GM18499 (cell line): ENCODE results near the gene DGCR6L.
"Not testable (repeated sequence)": the region's sequence is repeated elsewhere in the genome, so short reads cannot be mapped to it uniquely, and the experiment has no call there.

Source experiments
- ATAC-seq: cut with Tn5 transposase; IDR thresholded peaks from one replicate; pipeline ENCODE4 v1.9.1; 2021; ENCODE audit warnings: moderate number of reproducible peaks; ENCODE audit not compliant: insufficient read depth, unreplicated experiment

DGCR6L gene

DNA sequence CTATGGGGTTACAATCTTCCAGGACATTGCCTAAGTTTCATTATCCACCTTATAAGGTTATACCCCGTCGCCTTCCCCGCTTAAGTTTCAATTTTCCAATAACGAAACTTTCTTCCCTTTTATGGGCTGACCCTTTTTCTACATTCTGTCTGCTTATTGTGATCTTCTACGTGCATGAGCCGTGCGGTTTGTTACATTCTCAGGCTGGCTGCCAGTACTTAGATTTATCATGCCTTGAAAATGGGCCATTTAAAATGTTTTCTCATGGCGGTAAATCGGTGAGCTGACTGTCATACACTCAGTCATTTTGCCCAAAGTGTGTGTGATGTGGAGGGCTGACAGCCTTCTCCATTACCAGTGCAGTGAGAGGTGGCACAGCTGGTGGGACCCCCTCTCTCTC lies 23.3 kb downstream of the DGCR6L start:
- no peak for ATAC-seq

DNA sequence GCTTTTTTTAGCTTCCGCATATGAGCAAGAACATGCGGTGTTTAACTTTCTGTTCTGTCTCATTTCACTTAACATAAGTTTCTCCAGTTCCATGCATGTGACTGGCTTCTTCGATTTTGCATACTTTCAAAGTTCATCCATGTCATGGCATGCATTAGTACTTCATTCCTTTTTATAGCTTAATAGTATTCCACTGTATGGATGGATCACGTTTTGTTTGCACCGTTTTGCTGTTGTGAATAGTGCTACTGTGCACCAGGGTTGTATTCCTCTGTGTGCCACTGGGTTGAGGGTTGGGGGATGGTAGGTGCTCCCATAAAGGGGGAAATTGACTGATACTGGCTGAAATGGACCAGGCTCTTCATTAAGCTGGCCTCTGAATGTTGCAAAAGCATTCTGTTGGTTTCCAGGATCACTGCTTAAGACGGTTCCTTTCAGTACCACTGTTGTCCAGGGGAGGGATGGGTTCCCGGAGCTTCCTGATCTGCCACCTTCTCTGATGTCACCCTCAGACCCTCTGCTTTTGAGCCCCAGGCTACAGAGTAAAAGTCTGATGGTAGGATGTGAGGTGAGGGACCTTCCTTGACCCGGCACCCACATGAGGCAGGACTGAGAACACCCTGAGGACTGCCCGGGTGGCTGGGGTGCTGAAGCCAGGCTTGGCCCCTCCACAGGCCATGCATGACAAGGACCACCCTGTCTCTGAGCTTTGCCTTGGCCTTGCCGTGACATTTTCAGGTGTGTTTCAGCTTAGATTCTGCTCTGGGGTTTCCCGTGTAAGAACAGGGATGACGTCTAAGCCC lies 24.4 kb downstream of the DGCR6L start:
- no peak for ATAC-seq

DNA sequence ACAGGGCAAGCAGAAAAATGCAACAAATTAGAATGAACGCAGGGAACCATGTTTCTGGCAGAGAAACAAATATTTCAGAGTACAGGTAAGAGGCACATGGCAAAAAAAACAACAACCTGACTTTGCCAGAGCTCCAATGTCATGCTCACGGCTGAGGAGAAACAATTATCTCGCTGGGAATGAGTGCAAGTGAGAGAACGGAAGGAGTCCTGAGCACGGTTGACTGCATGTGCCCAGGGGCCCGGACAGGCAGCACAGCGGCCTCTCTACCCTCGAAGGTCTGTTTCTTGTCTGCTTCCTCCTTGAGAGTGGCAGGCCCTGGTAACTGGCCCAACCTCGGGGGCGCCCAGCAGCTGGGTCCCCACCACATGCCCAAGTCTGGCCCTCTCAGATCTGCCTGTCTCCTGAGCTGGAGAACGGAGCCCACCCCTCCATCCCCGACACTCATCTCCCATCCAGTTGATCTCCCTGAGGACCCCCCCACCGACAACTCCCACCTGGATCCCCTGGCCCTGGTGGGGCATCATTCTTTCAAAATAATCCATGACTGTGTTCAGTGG lies 27.1 kb downstream of the DGCR6L start:
- no peak for ATAC-seq

DNA sequence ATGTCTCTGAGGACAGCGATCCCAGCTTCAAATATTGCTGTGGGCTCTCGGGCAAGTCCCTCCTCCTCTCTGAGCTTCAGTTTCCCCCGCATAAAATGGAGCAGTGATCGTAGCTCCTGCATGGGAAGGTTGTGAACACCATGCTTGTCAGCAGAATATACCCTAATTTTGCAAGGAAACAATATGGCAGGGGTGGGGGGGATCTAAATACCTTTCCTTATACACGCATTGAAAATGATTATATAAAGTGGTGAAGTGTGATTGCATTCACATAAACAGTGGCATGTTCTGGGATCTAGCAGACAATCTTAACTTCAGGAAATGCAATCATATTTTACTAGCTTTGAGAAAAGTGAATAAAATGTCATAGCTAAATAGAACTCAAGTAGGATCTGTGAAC lies 27.8 kb downstream of the DGCR6L start:
- ATAC-seq = no peak

DNA sequence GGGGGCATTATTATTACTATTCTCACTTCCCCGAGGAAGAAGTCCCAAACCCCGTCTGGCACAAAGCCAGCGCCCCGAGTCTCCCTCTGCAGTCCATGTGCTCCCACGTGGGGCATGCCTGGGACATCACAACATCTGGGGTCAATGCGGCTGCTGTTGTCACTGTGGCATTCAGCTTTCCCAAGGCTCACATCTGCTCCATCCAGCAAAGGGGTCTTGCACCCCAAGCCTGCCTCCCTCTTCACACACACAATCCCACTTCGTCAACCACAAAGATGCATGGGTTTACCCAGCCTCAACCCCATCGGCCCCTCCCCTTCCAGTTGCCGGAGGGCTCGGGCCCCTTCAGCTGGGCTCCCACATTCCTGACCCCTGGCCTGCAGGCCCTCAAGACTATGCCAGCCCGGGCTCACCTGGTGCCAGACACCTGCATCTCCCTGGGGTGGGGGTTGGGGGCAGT lies 28.2 kb downstream of the DGCR6L start:
- no peak for ATAC-seq

DNA sequence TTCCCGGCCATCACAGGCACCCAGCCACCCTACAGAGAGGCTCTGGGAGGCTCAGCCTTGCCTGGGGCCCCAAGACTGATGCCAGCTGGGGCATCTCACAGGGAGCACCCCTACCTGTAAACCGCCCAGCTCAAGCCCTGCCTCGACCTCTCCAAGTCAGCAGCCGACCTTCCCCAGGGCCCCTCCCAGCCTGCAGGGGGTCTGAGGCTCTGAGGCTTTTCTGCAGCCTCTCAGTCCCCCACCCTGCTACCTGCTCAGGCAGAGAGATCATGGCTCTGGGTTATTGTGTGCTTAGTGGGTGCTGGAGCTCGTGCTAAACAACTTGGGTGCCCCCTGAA lies 28.6 kb downstream of the DGCR6L start:
- no peak for ATAC-seq

DNA sequence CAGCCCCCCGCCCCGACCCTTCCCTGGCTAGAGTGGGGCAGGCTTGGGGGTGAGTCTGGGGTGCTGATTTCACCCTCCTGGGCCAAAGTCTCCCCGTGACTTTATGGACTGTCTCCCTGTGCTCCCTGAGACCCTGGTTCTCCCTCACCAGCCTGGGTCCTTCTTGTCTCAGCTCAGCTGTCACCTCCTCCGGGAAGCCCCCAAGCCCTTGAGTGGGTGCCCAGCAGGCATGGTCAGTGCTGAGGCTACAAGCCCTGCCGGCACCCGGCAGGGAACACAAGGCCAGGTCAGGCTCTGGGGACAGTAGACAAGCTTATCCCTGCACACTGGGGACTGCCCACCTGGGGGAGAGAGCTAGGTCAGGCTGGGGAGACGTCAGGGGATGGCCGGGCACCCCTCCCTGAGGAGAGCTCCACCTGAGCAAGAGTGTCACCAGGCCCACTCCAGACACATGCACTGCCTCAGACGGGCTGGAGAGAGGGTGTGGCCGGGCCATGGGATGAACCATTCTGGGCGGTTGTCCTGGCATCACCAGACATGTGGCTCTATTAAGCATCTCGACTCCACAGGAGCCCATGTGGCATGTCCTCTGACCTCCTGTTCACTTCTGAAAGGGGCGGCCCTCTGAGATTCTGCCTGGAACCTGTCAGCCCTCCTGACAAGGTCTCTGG lies 29.1 kb downstream of the DGCR6L start:
- ATAC-seq = no peak

DNA sequence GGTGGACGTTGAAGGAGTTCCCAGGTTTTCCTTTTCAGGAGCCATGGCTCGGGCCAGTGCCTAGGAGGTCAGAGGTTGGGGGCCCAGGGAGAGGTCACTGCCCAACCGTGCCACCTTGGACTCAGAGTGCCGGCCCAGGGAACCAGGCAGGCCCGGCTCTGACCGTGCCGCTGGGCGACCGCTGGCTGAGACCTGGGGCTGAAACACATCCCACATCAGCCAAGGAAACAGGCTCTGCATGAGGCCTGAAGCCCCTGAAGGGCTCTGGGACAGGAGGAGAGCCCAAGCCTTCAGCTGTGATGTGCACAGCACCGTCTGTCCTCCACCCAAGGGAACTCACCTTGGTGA lies 29.8 kb downstream of the DGCR6L start:
- no peak for ATAC-seq

DNA sequence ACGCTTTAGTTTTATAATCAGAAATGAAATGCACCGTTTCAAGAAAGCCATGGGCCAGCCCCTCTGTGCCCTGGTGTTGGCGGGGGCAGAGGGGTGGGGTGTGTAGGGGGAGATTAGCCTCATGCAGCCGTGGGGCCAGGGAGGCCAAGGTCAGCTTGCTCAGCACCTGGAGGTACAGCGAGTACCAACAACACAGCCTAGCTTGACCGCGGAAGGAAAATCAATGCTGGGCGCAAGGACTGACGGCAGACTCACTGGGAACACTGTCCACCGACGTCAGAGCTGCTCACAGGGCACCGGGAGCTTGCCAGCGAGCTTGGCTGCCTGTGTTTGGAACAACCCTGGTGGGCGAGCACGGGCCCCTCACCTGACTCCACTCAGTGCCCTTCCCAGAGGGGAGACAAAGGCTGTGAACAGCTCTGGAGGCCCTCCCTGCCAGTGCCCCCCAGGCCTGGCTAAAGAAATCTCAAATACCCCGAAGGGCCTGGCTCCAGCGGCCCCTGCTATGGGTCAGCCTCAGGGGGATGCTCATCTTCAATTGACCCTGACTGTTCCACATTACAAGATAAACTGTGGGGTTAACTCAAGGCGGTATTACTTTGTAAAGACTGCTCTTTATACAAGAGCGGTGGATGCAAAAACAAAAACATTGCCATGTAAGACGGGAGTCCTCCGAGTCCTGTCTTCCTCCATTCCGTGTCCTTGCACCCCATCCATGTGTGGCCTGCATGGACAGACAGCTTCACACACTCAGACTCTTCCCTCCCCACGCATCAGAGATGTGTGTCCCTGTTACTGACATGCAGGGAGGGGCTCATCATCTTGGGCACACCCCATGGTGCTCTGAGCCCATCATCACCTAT lies 30.4 kb downstream of the DGCR6L start:
- not testable (repeated sequence) for ATAC-seq

DNA sequence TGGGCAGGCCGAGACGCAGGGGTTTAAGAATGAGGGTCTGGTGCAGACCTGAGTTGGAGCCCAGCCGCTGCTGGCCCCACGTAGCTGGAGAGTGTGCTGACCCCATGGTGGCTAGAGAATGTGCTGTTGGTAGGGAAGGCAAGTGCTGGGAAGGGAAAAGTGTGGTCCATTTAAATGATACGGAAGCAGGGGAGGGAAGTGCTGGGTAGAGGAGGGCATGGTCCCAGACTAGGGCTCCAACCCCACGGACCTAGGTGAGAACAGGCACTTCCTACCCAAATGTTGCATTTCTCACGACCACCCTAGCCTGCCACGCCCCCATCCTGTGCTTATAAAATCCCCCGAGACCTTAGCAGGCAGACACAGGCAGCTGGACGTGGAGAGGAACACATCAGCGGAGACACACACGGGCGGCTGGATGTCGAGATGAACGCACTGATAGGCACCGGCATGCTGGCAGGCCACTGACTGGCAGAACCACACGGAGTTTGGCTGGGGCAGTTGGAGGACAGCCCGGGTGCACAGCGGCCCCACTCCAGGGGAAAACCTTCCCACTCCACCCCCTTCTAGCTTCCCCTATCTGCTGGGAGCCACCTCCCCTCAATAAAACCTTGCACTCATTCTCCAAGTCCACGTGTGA lies 33.0 kb downstream of the DGCR6L start:
- ATAC-seq = not testable (repeated sequence)

DNA sequence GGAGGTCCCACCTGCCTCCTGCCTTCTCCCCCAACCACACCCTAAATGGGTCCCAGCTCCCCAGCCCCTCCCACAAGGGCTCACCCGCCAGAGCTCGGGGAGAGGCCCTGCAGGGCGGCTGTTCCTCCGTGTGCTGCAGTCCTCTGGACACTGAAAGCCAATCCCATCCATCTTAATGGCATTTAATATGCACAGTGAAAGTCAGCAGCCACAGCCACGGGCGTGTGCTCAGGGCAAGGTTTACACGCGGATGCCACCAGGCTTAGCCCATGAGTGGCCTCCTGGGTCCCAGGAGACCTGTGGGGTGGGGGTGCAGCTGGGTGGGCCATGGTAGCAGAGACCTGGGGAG lies 33.6 kb downstream of the DGCR6L start:
- ATAC-seq = not testable (repeated sequence)

DNA sequence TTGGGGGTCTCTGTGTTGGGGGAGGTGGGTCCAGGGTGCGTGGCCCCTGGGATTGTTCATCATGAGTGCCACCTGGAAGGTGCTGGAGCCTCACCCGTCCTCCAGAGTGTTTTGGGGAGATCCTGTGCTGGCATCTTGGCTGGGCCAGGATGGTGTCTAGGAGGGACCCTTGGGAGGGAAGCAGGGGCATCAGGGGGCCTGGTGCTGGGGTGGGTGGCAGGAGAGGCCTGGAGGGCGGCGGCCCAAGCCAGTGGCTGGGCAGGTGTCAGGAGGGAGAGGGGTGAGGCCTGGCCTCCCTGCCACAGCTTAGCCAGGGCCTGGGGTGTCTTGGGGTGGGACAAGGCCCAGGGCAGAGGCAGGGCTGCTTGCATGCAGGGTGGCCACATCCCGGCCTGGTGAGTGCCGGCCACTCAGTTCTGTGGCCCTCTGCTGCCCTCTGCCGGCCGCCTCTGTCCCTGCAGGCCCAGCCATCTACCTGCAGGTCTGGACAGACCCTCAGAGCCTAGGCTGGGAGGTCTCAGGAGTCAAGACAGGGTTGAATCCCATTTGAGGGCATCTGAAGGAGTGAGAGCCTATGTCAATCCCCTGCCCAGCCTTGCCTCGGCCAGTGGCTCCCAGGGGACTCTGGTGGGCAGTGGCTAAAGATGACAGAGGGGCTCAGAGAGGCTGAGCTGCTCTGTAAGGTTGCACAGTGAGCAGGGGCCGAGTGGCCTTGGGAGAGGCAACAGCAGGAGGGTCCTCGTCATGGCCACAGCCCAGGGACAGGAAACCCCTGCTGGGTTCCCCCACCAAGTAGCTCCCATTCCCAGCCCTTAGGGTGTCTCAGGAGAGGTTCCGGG lies 34.2 kb downstream of the DGCR6L start:
- ATAC-seq = not testable (repeated sequence)

DNA sequence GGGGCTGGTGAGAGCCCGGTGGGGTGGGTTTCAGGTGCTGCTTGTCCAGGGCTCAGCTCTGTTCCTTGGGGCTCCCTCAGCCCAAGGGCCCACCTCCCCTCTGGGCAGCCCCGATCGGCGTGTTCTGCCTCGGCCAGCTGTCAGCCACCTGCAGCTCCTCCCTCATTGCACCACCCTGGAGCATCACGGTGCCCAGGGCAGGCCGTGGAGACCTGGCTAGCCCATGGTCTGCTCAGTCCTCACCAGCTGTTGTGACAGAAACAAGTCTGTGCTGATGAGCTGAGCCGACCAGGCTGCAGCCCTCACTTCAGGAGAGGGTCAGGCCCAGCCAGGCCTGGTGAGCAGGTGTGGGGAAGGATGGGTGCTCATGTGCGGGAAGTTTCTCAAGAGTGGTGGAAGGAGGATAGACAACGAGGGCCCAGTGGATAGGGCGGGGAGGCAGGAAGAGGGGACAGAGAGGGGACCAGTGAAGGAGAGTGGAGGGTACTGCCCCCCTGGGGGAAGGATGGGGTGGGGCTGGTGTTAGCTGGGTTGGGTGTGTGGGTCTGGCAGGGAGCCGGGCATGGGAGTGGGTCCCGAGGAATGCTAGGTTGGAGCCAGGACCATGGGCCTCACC lies 35.3 kb downstream of the DGCR6L start:
- no peak for ATAC-seq

DNA sequence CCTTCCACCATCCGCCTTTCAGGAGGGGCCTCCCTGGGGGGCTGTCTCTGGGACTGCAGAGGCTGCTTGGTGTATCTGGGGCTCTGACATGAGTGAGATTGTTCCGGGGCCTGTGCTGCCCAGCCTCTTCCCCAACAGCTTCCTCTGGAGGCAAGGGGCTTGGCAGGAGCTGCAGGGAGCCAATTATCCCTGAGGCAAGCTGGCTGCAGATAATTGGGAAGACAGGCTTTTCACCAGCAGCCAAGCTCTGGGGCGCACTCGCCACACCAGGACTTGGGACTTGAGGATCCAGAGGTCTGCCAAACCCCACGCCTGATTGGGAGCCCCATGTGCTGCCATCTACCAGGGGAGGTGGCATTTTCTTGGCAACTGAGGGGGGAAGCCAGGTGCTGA lies 36.2 kb downstream of the DGCR6L start:
- ATAC-seq = no peak

DNA sequence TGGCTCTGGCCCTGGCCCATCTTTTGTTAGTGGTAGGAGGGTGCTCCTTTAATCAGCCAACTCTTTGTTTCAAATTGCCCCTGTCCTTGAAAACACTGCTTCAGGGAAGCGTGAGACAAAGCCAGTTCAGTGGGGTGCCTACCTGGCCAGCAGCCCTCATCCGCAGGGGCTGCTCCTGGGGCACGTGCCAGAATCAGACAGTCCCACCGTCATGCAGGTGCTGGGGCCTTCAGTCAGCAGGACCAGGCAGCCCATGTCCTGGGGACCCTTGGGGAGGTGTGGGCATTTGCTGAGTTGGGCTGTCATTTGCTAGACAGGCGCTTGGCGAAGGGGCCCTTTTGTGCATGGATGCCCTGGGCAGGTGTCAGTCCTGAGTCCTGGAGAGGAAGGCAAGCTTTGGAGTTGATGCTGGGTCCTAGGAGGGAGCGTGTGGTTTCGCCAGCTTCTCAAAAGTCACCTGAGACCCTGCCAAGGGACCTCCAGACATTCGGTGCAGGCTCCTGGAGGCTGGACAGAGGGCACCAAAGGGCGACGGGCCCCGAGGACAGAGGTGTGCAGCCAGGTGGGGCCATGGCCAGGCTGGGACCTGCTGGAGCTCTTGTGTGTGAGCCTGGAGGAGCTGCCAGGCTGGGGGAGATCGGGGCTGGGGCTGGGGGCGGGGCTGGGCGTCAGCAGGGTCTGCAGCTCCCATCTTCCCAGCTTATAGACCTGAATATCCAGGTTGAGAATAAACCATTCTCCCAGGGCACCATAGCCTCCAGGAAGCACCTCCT lies 36.8 kb downstream of the DGCR6L start:
- no peak for ATAC-seq

DNA sequence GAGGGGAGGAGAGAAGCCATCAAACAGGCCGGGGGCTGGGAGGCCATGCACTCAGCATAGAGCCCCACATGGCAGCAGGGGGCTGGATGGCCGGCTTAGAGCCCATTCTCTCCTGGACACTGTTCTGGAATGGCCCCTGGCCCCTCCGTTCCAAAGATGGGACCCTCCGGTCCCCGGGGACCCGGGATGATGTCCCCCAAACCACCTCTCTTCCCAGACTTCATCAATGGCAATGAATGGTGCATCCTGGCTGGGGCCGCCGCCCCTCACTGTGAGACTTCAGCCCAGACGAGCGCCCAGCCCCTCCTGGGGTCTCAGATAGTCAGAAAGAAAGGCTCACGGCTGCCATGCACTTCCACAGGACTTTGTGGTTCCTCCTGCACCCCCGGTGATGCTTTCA lies 38.0 kb downstream of the DGCR6L start:
- ATAC-seq = no peak

DNA sequence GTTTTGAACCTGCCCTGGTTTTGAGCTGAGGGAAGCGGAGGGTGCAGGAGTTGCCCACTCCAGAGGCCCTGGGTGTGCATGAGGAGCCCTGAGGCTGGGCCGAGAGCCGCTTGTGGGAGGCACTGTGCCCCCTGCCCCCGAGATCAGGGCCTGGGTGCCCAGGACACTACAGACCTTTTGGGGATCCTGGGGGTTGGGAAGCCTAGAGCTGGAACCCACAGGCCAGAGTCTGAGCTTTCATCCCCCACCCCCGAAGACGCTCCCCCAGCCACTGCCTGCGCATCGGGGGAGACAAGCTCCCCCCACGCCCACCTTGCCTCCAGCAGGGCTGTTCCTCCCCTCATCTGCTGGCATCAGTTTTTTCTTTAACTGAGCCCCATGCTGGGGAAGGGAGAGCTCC lies 38.4 kb downstream of the DGCR6L start:
- ATAC-seq = not testable (repeated sequence)

DNA sequence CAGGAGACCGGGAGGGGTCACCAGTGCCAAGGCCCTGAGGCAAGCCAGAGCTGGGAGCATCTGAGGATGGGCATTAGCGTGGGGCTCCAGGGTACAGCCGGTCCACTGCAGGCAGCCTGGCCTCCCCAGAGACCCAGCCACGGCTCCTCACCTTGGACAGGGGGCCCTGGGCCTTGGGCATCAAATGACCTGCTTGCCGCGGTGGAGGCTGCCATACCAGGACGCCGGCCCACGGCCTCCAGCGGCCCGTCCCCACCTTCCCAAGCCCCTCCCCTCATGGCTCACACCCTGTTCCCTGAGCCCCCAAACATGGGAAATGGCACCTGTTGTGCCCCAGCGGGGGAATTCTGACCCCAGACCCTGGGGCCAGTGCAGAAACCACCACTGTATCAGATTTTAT lies 39.0 kb downstream of the DGCR6L start:
- ATAC-seq = no peak
